Stimulated activated naive CD8-positive, alpha-beta T cell treated with anti-CD3 and anti-CD28 coated beads, Interleukin-15, Interleukin-2, amounts not matched to agents 100 ng/mL and 50 ng/mL, for 24 hours (primary cell): ENCODE data around the gene SERINC4.

ENCODE experiments used
- H3K27ac Mint-ChIP-seq: one replicate; pipeline ENCODE4 v1.8.0; 2021; ENCODE audit warnings: mild to moderate bottlenecking, mixed read lengths
- H3K27me3 Mint-ChIP-seq: one replicate; pipeline ENCODE4 v1.8.0; 2021; ENCODE audit warnings: mixed read lengths
- H3K36me3 Mint-ChIP-seq: one replicate; pipeline ENCODE4 v1.8.0; 2021; ENCODE audit warnings: low read depth, mixed read lengths
- H3K4me1 Mint-ChIP-seq: one replicate; pipeline ENCODE4 v1.8.0; 2021; ENCODE audit warnings: low read depth, mixed read lengths
- H3K4me3 Mint-ChIP-seq: one replicate; pipeline ENCODE4 v1.8.0; 2021; ENCODE audit warnings: mild to moderate bottlenecking, mixed read lengths
- H3K9me3 Mint-ChIP-seq: one replicate; pipeline ENCODE4 v1.8.0; 2021; ENCODE audit warnings: mixed read lengths

The SERINC4 gene

DNA sequence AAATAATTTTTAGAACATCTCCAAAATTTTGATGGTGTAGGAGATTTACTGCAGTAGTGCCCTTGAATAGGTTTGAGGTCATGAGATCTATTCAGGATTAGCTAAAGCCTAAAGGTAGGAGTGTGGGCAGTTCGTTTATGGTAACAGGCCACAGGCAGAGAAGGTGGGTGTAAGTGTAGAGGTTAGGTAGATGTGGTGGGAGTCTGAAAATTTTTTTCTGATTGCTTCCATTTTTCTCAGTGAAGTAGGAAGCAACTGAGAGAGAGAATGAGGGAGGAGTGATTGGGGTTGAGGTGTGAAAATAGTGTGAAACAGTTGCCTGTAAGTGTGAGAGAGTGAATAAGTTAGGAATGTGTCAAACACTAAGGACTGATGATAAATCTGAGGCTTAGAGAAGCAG lies 21.0 kb downstream of the SERINC4 start:
- Mint-ChIP-seq H3K36me3 (peaks cover 9% of the 10 kb centered on the region), H3K4me1 (peaks cover 37% of the 10 kb centered on the region), H3K9me3 (no peaks in the 10 kb centered on the region), H3K27me3 (no peaks in the 10 kb centered on the region), H3K4me3 (no peak overlapping the region), H3K27ac (peak overlapping the region; percentile 6)

GRCh38 chr15:43777267-43777914 lies 22.6 kb downstream of the SERINC4 start:
- Mint-ChIP-seq H3K9me3 (no peaks in the 10 kb centered on the region), H3K4me1 (peaks cover 37% of the 10 kb centered on the region), H3K4me3 (peak overlapping the region; percentile 85), H3K27me3 (no peaks in the 10 kb centered on the region), H3K27ac (peak overlapping the region; percentile 92), H3K36me3 (peaks cover 19% of the 10 kb centered on the region)

DNA sequence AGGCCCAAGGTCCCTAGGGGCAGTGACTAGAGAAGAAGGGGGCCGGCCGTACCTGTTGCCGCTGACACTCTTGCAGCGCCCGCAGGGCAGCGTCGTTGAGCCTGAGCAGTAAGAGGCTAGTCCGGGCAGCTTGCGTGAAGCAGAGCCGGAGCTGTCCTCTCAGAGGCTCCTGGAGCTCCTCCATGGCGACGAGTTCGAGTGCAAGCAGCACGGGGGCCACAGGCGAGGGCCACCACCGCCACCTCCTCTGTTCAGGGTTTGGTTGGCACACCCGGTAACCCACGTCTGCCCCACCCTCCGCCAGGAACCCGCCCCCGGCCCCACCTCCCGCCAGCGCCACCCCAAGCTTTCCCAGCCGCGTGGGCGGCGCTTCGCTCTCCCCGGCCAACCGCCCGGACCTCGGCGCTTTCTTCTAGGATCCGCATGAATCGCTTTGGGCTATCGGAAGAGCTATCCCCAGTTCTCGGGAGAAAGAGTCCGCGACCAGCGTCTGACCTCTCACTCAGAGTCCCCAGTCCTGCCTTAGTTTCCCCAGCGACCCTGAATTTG lies 23.2 kb downstream of the SERINC4 start, which contains the start of gene ELL3:
Gene ELL3, minus strand, starts transcription at position 249 of the 549 bp plus-strand sequence. Its CDS starts 65 bp downstream, at position 184.
- Mint-ChIP-seq H3K9me3 (no peaks in the 10 kb centered on the region), H3K4me1 (peaks cover 37% of the 10 kb centered on the region), H3K4me3 (peak within 1 kb of the TSS; percentile 85), H3K36me3 (peaks cover 25% of the 10 kb centered on the region), H3K27me3 (no peaks in the 10 kb centered on the region), H3K27ac (peak within 1 kb of the TSS; percentile 92)

- H3K36me3 Mint-ChIP-seq: peaks cover 31% of the 10 kb centered on the region
- no peaks in the 10 kb centered on the region for H3K27me3 Mint-ChIP-seq
- H3K4me3 Mint-ChIP-seq: peak overlapping the region; percentile 85
- no peaks in the 10 kb centered on the region for H3K9me3 Mint-ChIP-seq
- no peak overlapping the region for H3K27ac Mint-ChIP-seq
- H3K4me1 Mint-ChIP-seq: peaks cover 37% of the 10 kb centered on the region
Measured at GRCh38 chr15:43776101-43776717, 23.8 kb downstream of the SERINC4 start.

- H3K36me3 Mint-ChIP-seq: peaks cover 38% of the 10 kb centered on the region
- peaks cover 37% of the 10 kb centered on the region for H3K4me1 Mint-ChIP-seq
- H3K4me3 Mint-ChIP-seq: peak overlapping the region; percentile 85
- H3K27ac Mint-ChIP-seq: no peak overlapping the region
- no peaks in the 10 kb centered on the region for H3K9me3 Mint-ChIP-seq
- no peaks in the 10 kb centered on the region for H3K27me3 Mint-ChIP-seq
Measured at GRCh38 chr15:43775411-43775965, 24.5 kb downstream of the SERINC4 start.

DNA sequence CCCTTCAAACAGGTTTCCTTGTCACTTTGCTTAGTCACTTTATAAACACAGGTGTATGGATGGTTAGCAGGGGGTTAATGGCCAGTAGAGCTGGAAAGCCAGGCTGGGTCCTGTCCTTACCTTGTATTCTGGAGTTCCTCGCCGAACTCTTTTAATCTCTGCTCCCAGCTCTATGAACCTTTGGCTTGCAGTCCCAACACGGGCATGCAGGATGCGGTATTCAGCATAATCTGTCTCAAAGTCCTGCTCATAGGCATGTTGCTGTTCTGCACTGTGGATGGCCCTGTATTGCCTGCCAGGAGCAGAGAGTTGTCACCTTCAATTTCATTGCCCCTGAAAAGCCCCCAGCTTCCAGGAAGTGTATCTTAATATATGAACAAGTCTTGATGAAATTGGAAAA lies 26.0 kb downstream of the SERINC4 start:
- H3K4me1 Mint-ChIP-seq: peaks cover 39% of the 10 kb centered on the region
- H3K4me3 Mint-ChIP-seq: no peak overlapping the region
- H3K9me3 Mint-ChIP-seq: no peaks in the 10 kb centered on the region
- H3K27ac Mint-ChIP-seq: peak overlapping the region; percentile 36
- peaks cover 52% of the 10 kb centered on the region for H3K36me3 Mint-ChIP-seq
- H3K27me3 Mint-ChIP-seq: no peaks in the 10 kb centered on the region

DNA sequence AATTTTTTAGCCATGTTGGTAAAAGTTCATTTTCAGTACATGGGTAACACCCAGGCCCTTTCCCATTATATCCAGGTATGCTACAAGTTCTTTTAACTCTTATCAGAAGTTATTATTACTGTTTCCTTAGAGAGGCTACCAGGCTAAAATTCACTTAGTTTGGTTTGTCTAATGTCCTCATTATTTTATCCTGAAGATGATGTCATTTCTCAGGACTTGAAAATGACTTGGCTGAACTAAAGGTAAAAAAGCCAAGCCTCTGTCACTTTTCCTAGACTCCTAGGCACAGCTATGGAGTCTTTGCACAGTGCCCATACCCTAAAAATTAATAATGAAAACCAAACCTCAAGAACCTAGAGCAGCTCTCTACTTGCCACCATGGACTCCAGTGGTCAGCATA lies 27.4 kb downstream of the SERINC4 start:
- peaks cover 65% of the 10 kb centered on the region for H3K36me3 Mint-ChIP-seq
- no peak overlapping the region for H3K4me3 Mint-ChIP-seq
- no peaks in the 10 kb centered on the region for H3K9me3 Mint-ChIP-seq
- H3K27me3 Mint-ChIP-seq: no peaks in the 10 kb centered on the region
- peak overlapping the region; percentile 58 for H3K27ac Mint-ChIP-seq
- H3K4me1 Mint-ChIP-seq: peaks cover 28% of the 10 kb centered on the region

DNA sequence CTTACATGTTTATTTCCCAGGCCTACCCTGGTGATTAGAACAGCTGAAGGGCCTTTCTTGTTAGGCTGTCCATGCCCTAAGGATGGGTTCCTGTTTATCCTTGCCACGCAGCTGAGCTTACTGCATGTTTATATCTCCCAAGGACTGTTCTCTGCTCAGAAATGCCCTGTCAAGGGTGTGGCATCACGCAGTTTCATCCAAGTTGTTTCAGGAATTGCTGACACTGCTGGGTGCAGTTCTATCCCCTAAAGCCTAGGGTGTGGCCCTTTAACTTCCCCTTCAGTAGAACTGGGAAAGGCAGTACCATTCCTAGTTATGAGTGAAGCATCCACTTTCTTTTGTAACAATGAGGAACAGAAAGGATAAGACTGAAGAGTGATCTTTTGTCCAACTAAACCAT lies 28.2 kb downstream of the SERINC4 start:
- H3K9me3 Mint-ChIP-seq: no peaks in the 10 kb centered on the region
- H3K27me3 Mint-ChIP-seq: no peaks in the 10 kb centered on the region
- H3K4me3 Mint-ChIP-seq: no peak overlapping the region
- no peak overlapping the region for H3K27ac Mint-ChIP-seq
- H3K36me3 Mint-ChIP-seq: peaks cover 67% of the 10 kb centered on the region
- peaks cover 20% of the 10 kb centered on the region for H3K4me1 Mint-ChIP-seq

DNA sequence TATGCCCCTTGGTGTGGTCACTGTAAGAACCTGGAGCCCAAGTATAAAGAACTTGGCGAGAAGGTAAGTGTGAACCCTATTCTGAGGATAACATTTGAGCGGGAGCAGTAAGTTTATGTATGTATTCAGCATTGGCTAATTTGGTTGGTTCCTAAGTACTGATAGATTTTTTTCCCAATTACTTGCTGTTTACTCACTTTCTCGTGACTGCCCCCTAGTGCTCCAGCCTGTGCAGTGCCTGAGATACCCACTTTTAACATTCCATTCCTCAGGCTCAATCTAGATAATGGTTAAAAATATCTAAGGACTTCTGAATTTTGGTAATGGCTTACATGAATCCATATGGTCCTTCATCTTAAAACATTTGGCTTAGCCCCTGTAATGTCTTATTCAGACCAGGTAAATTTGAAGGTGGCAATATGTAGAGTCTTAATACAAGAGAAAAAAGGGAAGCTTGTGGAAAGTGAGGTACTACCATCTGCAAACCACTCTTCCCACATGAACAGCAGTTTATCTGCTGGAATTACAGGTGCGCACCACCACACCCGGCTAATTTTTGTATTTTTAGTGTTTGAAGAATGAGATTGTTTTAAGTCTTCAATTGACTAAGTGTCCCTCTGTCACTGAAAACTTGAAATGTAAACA lies 30.3 kb downstream of the SERINC4 start:
- Mint-ChIP-seq H3K36me3 (peaks cover 84% of the 10 kb centered on the region), H3K4me1 (peaks cover 4% of the 10 kb centered on the region)

DNA sequence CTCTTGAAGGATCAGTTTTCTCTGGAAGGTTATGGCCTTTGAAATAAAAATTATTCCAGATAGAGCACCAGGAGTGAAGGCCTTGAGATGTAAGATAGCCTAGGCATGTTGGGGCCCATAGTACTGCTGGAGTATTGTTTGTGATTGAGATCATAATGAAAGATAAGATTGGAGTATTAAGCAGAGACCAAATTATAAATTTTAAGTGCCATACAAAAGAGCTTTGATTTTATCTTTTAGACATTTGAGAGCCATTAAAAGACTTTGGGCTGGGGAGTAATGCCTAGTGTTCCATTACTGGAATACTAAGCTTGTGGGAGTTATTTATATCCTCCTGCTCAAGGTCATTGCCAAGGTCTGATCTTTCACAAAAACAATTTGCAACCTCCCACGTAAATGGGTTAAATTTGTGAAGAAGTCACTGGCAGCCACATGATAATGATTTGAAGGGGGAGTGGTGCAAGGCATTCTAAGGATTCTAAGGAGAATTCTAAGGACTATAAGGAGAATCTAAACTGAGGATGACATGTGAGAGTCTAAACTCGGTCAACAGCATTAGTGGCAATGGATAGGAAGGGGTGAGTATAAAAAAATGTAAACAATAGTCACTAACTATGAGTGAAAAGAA lies 36.1 kb downstream of the SERINC4 start:
- Mint-ChIP-seq H3K36me3 (peaks cover 76% of the 10 kb centered on the region), H3K27me3 (no peaks in the 10 kb centered on the region), H3K27ac (peak overlapping the region; percentile 39), H3K4me1 (no peaks in the 10 kb centered on the region), H3K9me3 (no peaks in the 10 kb centered on the region), H3K4me3 (no peak overlapping the region)

More for the DNA sequence above, 30.3 kb downstream of the SERINC4 start:
- H3K27me3 Mint-ChIP-seq: no peaks in the 10 kb centered on the region
- peak overlapping the region; percentile 18 for H3K27ac Mint-ChIP-seq
- no peak overlapping the region for H3K4me3 Mint-ChIP-seq
- H3K9me3 Mint-ChIP-seq: no peaks in the 10 kb centered on the region

GRCh38 chr15:43762824-43763223 lies 37.2 kb downstream of the SERINC4 start:
- no peak overlapping the region for H3K27ac Mint-ChIP-seq
- no peaks in the 10 kb centered on the region for H3K4me1 Mint-ChIP-seq
- no peak overlapping the region for H3K4me3 Mint-ChIP-seq
- H3K36me3 Mint-ChIP-seq: peaks cover 71% of the 10 kb centered on the region
- no peaks in the 10 kb centered on the region for H3K9me3 Mint-ChIP-seq
- no peaks in the 10 kb centered on the region for H3K27me3 Mint-ChIP-seq

DNA sequence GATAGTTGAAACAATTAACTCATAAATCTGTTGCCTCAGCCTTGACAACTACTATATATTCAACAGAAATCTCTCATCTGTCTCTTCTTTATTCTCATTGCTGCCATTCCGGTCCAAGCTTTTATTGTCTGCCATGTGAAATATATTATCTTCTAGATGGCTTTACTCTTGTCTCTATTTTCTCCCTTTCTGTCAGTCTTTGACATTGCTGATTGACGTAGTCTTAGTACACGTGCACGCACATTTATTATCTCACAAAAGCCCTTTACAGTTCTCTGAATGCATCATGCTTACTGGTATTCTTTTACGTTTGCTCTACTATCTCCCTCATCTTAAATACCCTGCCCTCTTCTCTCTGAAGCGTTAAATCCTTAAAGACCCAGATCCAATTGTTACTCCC lies 48.1 kb downstream of the SERINC4 start:
- no peaks in the 10 kb centered on the region for H3K27me3 Mint-ChIP-seq
- peak overlapping the region; percentile 28 for H3K27ac Mint-ChIP-seq
- H3K36me3 Mint-ChIP-seq: peaks cover 72% of the 10 kb centered on the region
- no peaks in the 10 kb centered on the region for H3K9me3 Mint-ChIP-seq
- peaks cover 64% of the 10 kb centered on the region for H3K4me1 Mint-ChIP-seq
- peak overlapping the region; percentile 94 for H3K4me3 Mint-ChIP-seq

GRCh38 chr15:43749690-43750345 lies 50.2 kb downstream of the SERINC4 start:
- no peaks in the 10 kb centered on the region for H3K9me3 Mint-ChIP-seq
- H3K27ac Mint-ChIP-seq: peak overlapping the region; percentile 89
- H3K27me3 Mint-ChIP-seq: no peaks in the 10 kb centered on the region
- H3K36me3 Mint-ChIP-seq: peaks cover 54% of the 10 kb centered on the region
- peaks cover 66% of the 10 kb centered on the region for H3K4me1 Mint-ChIP-seq
- peak overlapping the region; percentile 94 for H3K4me3 Mint-ChIP-seq

- no peaks in the 10 kb centered on the region for H3K9me3 Mint-ChIP-seq
- peak overlapping the region; percentile 94 for H3K27ac Mint-ChIP-seq
- peak overlapping the region; percentile 94 for H3K4me3 Mint-ChIP-seq
- H3K27me3 Mint-ChIP-seq: no peaks in the 10 kb centered on the region
- H3K36me3 Mint-ChIP-seq: peaks cover 42% of the 10 kb centered on the region
- peaks cover 72% of the 10 kb centered on the region for H3K4me1 Mint-ChIP-seq
Measured at GRCh38 chr15:43748376-43748775, 51.6 kb downstream of the SERINC4 start.
